A549 (cell line): ENCODE measurements around the gene SERPINE2.

Experiments
- CHD2 ChIP-seq: fragments of 150-350 bp; IDR thresholded peaks from 2 replicates; pipeline ENCODE4 v1.6.1; 2014; ENCODE audit warnings: low read length; ENCODE audit not compliant: partially characterized antibody
- CHD4 ChIP-seq: fragments of 200-600 bp; sonication (generic); IDR thresholded peaks from 2 replicates; pipeline ENCODE4 v1.6.1; 2016; ENCODE audit warnings: antibody characterized with exemption, mild to moderate bottlenecking, borderline replicate concordance
- EP300 ChIP-seq, 2 experiments: fragments of >200 bp; sonication (Bioruptor Twin); formaldehyde crosslinking; IDR thresholded peaks; 2 replicates in 1 of 2; 3 replicates in 1 of 2; pipeline ENCODE4 v1.6.1; 2016 to 2017
- JUNB ChIP-seq: fragments of >200 bp; sonication (Bioruptor Twin); formaldehyde crosslinking; IDR thresholded peaks from 2 replicates; pipeline ENCODE4 v1.6.1; 2016
- POLR2A ChIP-seq: IDR thresholded peaks from 2 replicates; pipeline ENCODE4 v1.6.1; 2012; ENCODE audit warnings: mild to moderate bottlenecking, low read length
- RNF2 ChIP-seq: fragments of 200-600 bp; sonication (generic); IDR thresholded peaks from 2 replicates; pipeline ENCODE4 v1.6.1; 2016; ENCODE audit warnings: low read depth, mild to moderate bottlenecking, antibody characterized with exemption, moderate library complexity, borderline replicate concordance
- ZSCAN20 ChIP-seq: fragments of 250-450 bp; sonication (Bioruptor Pico); IDR thresholded peaks from 2 replicates; pipeline ENCODE4 v1.8.0; 2022; ENCODE audit warnings: mild to moderate bottlenecking, moderate library complexity
- TF ChIP-seq, protein P1 (sequence below): fragments of >200 bp; sonication (Bioruptor Twin); formaldehyde crosslinking; IDR thresholded peaks from 3 replicates; pipeline ENCODE4 v1.5.1; 2016

DNA sequence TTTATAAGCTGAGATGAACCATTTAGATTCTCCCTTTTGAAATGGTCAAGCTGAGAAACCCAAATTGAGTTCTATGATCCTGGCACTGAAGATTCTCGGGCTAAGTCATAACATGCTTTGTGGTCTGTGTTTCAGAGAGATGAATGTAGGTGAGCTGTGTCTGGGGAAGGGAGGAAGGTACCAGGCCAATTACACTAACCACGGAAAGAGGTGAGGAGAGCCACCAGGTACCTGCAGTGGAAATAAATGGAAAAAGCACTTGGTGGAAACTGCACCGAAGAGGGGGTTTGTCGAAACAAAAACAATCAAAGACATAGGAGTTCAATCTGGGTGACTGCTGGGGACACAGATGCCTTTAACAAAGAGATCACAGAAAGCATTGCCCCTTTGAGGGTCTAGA is 82.8 kb downstream of the SERPINE2 start:
- TF ChIP-seq, protein P1, sequence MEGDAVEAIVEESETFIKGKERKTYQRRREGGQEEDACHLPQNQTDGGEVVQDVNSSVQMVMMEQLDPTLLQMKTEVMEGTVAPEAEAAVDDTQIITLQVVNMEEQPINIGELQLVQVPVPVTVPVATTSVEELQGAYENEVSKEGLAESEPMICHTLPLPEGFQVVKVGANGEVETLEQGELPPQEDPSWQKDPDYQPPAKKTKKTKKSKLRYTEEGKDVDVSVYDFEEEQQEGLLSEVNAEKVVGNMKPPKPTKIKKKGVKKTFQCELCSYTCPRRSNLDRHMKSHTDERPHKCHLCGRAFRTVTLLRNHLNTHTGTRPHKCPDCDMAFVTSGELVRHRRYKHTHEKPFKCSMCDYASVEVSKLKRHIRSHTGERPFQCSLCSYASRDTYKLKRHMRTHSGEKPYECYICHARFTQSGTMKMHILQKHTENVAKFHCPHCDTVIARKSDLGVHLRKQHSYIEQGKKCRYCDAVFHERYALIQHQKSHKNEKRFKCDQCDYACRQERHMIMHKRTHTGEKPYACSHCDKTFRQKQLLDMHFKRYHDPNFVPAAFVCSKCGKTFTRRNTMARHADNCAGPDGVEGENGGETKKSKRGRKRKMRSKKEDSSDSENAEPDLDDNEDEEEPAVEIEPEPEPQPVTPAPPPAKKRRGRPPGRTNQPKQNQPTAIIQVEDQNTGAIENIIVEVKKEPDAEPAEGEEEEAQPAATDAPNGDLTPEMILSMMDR, result no peak
- TF ChIP-seq POLR2A, result no peak
- no peak for TF ChIP-seq JUNB
- TF ChIP-seq EP300 (IDR thresholded peaks at IDR 0.05), result no peak
- TF ChIP-seq ZSCAN20, result no peak
- no peak for TF ChIP-seq CHD2
- TF ChIP-seq RNF2, result no peak
- TF ChIP-seq CHD4, result no peak
